LNCaP clone FGC (cell line): ENCODE measurements around the gene ABCA4.

ENCODE experiments used
- DNase-seq: peaks from one replicate; pipeline ENCODE4 v3.0.0-alpha.2; 2011; ENCODE audit warnings: low read depth
- H3K4me3 ChIP-seq: 2 replicates; pipeline ENCODE4 v1.5.1; 2011; ENCODE audit warnings: mild to moderate bottlenecking, low read depth, low read length, control low read depth
- CTCF ChIP-seq: IDR thresholded peaks from 2 replicates; pipeline ENCODE4 v1.5.1; 2012; ENCODE audit warnings: mild to moderate bottlenecking; ENCODE audit not compliant: control insufficient read depth, insufficient read depth; ENCODE audit errors: extremely low read depth

The ABCA4 gene

GRCh38 chr1:94110946-94111740, 9.8 kb downstream of the ABCA4 start:
- no peak overlapping the region for H3K4me3 ChIP-seq
- no peak for DNase-seq
- no peak for TF ChIP-seq CTCF

GRCh38 chr1:94110021-94110761, 10.8 kb downstream of the ABCA4 start:
- DNase-seq = no peak
- H3K4me3 ChIP-seq = no peak overlapping the region
- no peak for TF ChIP-seq CTCF

GRCh38 chr1:94109478-94109877, 11.5 kb downstream of the ABCA4 start:
- H3K4me3 ChIP-seq = no peak overlapping the region
- no peak for DNase-seq
- no peak for TF ChIP-seq CTCF

GRCh38 chr1:94107141-94107540, 13.8 kb downstream of the ABCA4 start:
- no peak for DNase-seq
- TF ChIP-seq CTCF = no peak
- no peak overlapping the region for H3K4me3 ChIP-seq

DNA sequence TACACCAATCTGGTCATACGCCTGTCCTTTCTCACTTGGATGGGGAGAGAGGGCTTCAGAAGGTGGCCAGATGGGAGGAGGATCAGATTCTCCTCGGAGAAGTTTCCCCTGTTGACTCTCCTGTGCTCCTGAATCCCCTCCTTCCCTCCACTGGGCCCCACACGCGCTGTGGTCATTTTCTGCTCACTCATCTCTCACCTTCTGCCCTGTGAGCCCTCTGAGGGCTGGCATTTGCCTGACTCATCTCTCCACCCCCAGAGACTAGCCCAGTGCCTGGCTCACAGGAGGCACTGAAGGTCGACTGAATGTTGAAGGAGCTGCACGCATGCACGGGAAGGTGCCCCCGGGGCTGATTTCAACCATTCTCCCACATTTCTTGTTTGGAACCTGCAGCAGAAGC, 14.2 kb downstream of the ABCA4 start:
- DNase-seq = no peak
- H3K4me3 ChIP-seq = no peak overlapping the region
- TF ChIP-seq CTCF = no peak

- DNase-seq = no peak
- H3K4me3 ChIP-seq = no peak overlapping the region
Measured at GRCh38 chr1:94105957-94106529, 14.9 kb downstream of the ABCA4 start.

More at GRCh38 chr1:94105957-94106529, 14.9 kb downstream of the ABCA4 start:
- no peak for TF ChIP-seq CTCF
